ENCODE data around the gene SMIM36.

GRCh38 chr17:55434721-55435120, 76.5 kb downstream of the SMIM36 start:
- TF ChIP-seq CTCF (IDR thresholded peaks at IDR 0.05) (no peak), EP300 (IDR thresholded peaks at IDR 0.05) (no peak)
